RWPE2 (cell line): Measurements from ENCODE around the gene LZTFL1.

Experiments
- ATAC-seq: fragments of 200-7000 bp; cut with Tn5 transposase; 3 replicates; pipeline ENCODE4 v1.9.1; 2021; ENCODE audit warnings: low read depth
- DNase-seq: peaks from one replicate; pipeline ENCODE4 v3.0.0-alpha.2; 2020; ENCODE audit warnings: low spot score
- H3K27ac ChIP-seq: fragments of 450-650 bp; 2 replicates; pipeline ENCODE4 v1.5.1; 2017; ENCODE audit warnings: mild to moderate bottlenecking; ENCODE audit not compliant: poor library complexity, severe bottlenecking
- H3K27me3 ChIP-seq: fragments of 250-450 bp; sonication (Bioruptor Pico); 2 replicates; pipeline ENCODE4 v1.5.1; 2021; ENCODE audit warnings: mild to moderate bottlenecking, moderate library complexity; ENCODE audit not compliant: insufficient read depth, poor library complexity, severe bottlenecking
- H3K36me3 ChIP-seq: fragments of 250-450 bp; sonication (Bioruptor Pico); 2 replicates; pipeline ENCODE4 v1.5.1; 2020; ENCODE audit warnings: low read depth, mild to moderate bottlenecking, moderate library complexity
- H3K4me1 ChIP-seq: fragments of 250-450 bp; sonication (Bioruptor Pico); 2 replicates; pipeline ENCODE4 v1.5.1; 2021; ENCODE audit warnings: mild to moderate bottlenecking, moderate library complexity; ENCODE audit not compliant: insufficient read depth, poor library complexity, severe bottlenecking
- H3K4me3 ChIP-seq: fragments of 250-450 bp; sonication (Bioruptor Pico); 2 replicates; pipeline ENCODE4 v1.5.1; 2021; ENCODE audit warnings: mild to moderate bottlenecking, moderate library complexity; ENCODE audit not compliant: severe bottlenecking
- H3K9me3 ChIP-seq: fragments of 250-450 bp; sonication (Bioruptor Pico); 2 replicates; pipeline ENCODE4 v1.5.1; 2021; ENCODE audit warnings: mild to moderate bottlenecking, moderate library complexity; ENCODE audit not compliant: severe bottlenecking
- TF ChIP-seq, protein P1 (sequence below): fragments of 450-650 bp; IDR thresholded peaks from one replicate; pipeline ENCODE4 v1.5.1; 2017; ENCODE audit warnings: mild to moderate bottlenecking, moderate library complexity; ENCODE audit not compliant: poor library complexity, severe bottlenecking

Gene LZTFL1

DNA sequence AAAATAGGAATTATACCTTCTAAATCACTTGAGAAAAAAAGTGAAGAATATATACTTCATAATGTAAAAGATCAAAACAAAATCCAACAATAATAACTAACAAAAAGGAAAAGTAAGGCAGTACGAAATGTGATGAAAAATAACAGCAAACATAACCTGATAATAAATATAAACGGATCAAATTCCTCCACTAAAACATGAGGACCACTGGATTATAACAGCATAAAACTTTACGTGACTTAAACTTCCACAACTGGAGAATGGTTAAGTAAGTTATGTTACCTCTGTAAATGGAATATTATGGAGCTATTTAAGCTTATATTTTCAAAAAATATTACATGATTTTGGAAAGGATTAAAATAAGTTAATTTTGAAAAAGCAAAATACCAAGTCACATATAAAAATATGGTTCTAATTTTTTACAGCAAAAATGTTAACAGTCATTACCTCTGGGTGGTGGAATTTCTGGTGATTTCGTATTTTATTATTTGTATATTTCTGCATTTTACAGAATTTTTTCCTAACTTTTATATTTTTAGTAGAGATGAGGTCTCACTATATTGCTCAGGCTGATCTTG, 52.6 kb downstream of the LZTFL1 start:
- Histone ChIP-seq H3K4me3 (no peak overlapping the region), H3K27me3 (no peaks in the 10 kb centered on the region), H3K9me3 (peaks cover 5% of the 10 kb centered on the region), H3K36me3 (no peaks in the 10 kb centered on the region), H3K4me1 (no peaks in the 10 kb centered on the region), H3K27ac (no peak overlapping the region)
- ATAC-seq (no peak), DNase-seq (no peak)
- TF ChIP-seq, protein P1, sequence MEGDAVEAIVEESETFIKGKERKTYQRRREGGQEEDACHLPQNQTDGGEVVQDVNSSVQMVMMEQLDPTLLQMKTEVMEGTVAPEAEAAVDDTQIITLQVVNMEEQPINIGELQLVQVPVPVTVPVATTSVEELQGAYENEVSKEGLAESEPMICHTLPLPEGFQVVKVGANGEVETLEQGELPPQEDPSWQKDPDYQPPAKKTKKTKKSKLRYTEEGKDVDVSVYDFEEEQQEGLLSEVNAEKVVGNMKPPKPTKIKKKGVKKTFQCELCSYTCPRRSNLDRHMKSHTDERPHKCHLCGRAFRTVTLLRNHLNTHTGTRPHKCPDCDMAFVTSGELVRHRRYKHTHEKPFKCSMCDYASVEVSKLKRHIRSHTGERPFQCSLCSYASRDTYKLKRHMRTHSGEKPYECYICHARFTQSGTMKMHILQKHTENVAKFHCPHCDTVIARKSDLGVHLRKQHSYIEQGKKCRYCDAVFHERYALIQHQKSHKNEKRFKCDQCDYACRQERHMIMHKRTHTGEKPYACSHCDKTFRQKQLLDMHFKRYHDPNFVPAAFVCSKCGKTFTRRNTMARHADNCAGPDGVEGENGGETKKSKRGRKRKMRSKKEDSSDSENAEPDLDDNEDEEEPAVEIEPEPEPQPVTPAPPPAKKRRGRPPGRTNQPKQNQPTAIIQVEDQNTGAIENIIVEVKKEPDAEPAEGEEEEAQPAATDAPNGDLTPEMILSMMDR, result no peak

GRCh38 chr3:45787551-45787950, 54.4 kb downstream of the LZTFL1 start:
- Histone ChIP-seq H3K36me3 (no peaks in the 10 kb centered on the region), H3K4me1 (no peaks in the 10 kb centered on the region), H3K9me3 (peaks cover 5% of the 10 kb centered on the region), H3K4me3 (no peak overlapping the region), H3K27ac (no peak overlapping the region), H3K27me3 (no peaks in the 10 kb centered on the region)
- no peak for DNase-seq
- TF ChIP-seq, protein P1, result no peak
- no peak for ATAC-seq

DNA sequence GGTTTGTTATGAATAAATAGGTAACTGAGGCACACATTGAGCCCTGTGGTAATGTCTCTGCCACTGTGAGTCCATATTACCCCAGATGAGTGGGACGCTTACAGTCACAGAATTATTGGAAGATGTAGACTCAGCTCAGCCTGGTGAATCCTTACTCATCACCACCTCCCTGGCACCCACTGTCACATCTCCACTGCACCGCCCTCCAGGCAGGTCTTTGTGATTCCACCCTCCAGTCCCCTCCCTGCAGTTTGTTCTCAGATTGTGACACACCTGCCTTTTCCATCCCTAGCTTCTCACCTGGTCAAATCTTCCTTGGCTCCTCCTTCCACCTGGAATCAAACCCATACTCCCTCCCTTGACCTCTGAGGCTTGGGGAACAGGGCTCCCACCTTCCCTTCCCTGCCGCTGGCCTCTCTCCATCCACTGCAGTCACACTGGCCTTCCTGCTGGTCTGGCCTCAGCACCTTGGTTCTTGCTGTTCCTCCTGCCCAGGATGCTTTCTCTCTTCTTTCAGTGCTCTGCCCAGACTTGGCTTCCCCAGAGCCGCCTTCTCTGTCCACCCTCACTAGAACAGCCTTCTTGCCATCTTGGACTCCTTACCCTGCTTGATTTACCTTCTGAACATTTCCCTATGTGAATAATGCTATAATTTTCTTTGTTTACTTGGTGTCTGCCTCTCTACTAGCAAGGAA, 55.0 kb downstream of the LZTFL1 start:
- Histone ChIP-seq H3K27ac (no peak overlapping the region), H3K27me3 (no peaks in the 10 kb centered on the region), H3K36me3 (no peaks in the 10 kb centered on the region), H3K4me1 (no peaks in the 10 kb centered on the region), H3K9me3 (peaks cover 5% of the 10 kb centered on the region), H3K4me3 (no peak overlapping the region)
- DNase-seq (no peak), ATAC-seq (no peak)
- TF ChIP-seq, protein P1, result no peak

DNA sequence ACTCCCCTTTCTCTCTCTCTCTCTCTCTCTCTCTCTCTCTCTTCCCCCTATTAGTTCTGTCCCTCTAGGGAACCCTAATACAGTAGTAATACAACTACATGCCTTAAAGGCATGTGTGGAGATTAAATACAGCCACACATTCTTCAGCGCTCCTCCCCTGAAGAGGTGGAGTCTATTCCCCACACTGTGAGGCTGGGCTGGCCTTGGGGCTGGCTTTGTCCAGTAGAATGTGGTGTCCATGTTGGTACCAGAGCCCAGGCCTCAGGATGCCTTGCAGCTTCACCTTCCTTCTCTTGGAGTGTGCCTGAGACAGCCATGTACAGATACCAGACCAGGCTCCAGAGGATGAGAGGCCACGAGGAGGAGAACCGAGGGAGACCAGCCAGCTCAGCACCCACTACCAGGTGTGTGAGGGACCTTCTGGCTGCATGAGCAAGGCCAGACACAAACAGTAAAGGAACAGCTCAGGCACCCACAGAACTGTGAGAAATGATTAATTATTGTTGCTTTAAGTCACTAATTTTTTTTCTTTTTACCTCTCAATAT, 56.2 kb downstream of the LZTFL1 start:
- no peak for DNase-seq
- Histone ChIP-seq H3K4me1 (no peaks in the 10 kb centered on the region), H3K9me3 (peaks cover 5% of the 10 kb centered on the region), H3K27me3 (no peaks in the 10 kb centered on the region), H3K4me3 (no peak overlapping the region), H3K27ac (no peak overlapping the region), H3K36me3 (no peaks in the 10 kb centered on the region)
- ATAC-seq, result no peak
- TF ChIP-seq, protein P1, result no peak

- no peak for ATAC-seq
Measured at GRCh38 chr3:45783667-45784066, 58.3 kb downstream of the LZTFL1 start.

More at GRCh38 chr3:45783667-45784066, 58.3 kb downstream of the LZTFL1 start:
- no peak for DNase-seq
- no peak overlapping the region for H3K27ac ChIP-seq
- H3K36me3 ChIP-seq, result no peaks in the 10 kb centered on the region
- TF ChIP-seq, protein P1, result no peak
- H3K27me3 ChIP-seq, result no peaks in the 10 kb centered on the region
- no peak overlapping the region for H3K4me3 ChIP-seq
- no peaks in the 10 kb centered on the region for H3K9me3 ChIP-seq
- H3K4me1 ChIP-seq, result no peaks in the 10 kb centered on the region
